ENCODE results near the gene TYRP1.

The TYRP1 gene

GRCh38 chr9:12753931-12754330 is 60.7 kb downstream of the TYRP1 start:
- no peaks in the 10 kb centered on the region for H3K79me2 ChIP-seq (ENCODE audit: low read length)
- H3F3A ChIP-seq (ENCODE audit: insufficient read depth, low read length): no peaks in the 10 kb centered on the region
- TF ChIP-seq CTCF (IDR thresholded peaks at IDR 0.05; ENCODE audit: low read length): no peak
- no peak for TF ChIP-seq EZH2phosphoT487 (IDR thresholded peaks at IDR 0.05; ENCODE audit: low read length)
- no peak for TF ChIP-seq EZH2 (optimal IDR thresholded peaks at IDR 0.05; ENCODE audit: low read depth, low read length)
- no peak overlapping the region for H3K9ac ChIP-seq (ENCODE audit: low read length)
- H3K4me1 ChIP-seq (ENCODE audit: low read length): no peaks in the 10 kb centered on the region
- no peak overlapping the region for H3K4me2 ChIP-seq (ENCODE audit: low read depth, low read length)
- no peak overlapping the region for H3K27ac ChIP-seq (ENCODE audit: low read length)
- no peak overlapping the region for H2AFZ ChIP-seq (ENCODE audit: low read length)
- H3K36me3 ChIP-seq (replicated peaks; ENCODE audit: insufficient read depth, low read length): no peaks in the 10 kb centered on the region
- no peaks in the 10 kb centered on the region for H3K9me2 ChIP-seq (replicated peaks; ENCODE audit: insufficient read depth, low read length)
- no peak for DNase-seq
- no peaks in the 10 kb centered on the region for H3K9me3 ChIP-seq (replicated peaks; ENCODE audit: insufficient read depth, low read length)
- no peaks in the 10 kb centered on the region for H4K20me1 ChIP-seq (ENCODE audit: insufficient read depth, low read length)
- no peaks in the 10 kb centered on the region for H3K27me3 ChIP-seq (replicated peaks; ENCODE audit: insufficient read depth, low read length)
- H3K4me3 ChIP-seq (ENCODE audit: low read length): no peak overlapping the region

GRCh38 chr9:12759761-12760160 is 66.6 kb downstream of the TYRP1 start:
- no peak for DNase-seq
- Histone ChIP-seq H3K36me3 (replicated peaks; ENCODE audit: insufficient read depth, low read length) (no peaks in the 10 kb centered on the region), H3K27ac (ENCODE audit: low read length) (no peak overlapping the region), H3F3A (ENCODE audit: insufficient read depth, low read length) (no peaks in the 10 kb centered on the region), H3K27me3 (replicated peaks; ENCODE audit: insufficient read depth, low read length) (no peaks in the 10 kb centered on the region), H3K4me2 (ENCODE audit: low read depth, low read length) (no peak overlapping the region), H3K4me1 (ENCODE audit: low read length) (no peaks in the 10 kb centered on the region), H3K9ac (ENCODE audit: low read length) (no peak overlapping the region), H3K79me2 (ENCODE audit: low read length) (no peaks in the 10 kb centered on the region), H4K20me1 (ENCODE audit: insufficient read depth, low read length) (no peaks in the 10 kb centered on the region), H3K4me3 (ENCODE audit: low read length) (no peak overlapping the region), H2AFZ (ENCODE audit: low read length) (no peak overlapping the region), H3K9me2 (replicated peaks; ENCODE audit: insufficient read depth, low read length) (no peaks in the 10 kb centered on the region), H3K9me3 (replicated peaks; ENCODE audit: insufficient read depth, low read length) (no peaks in the 10 kb centered on the region)
- TF ChIP-seq CTCF (IDR thresholded peaks at IDR 0.05; ENCODE audit: low read length) (no peak), EZH2phosphoT487 (IDR thresholded peaks at IDR 0.05; ENCODE audit: low read length) (no peak), EZH2 (optimal IDR thresholded peaks at IDR 0.05; ENCODE audit: low read depth, low read length) (no peak)

Data from MM.1S (cell line).